AG04450 (cell line): ENCODE measurements around the gene PRAMEF12. TPM values are rescaled to one million over a fixed set of nuclear protein-coding genes. Genes with fewer than 3 reads are reported as not detected.
"Not testable (repeated sequence)": the region's sequence is repeated elsewhere in the genome, so short reads cannot be mapped to it uniquely, and the experiment has no call there.

ENCODE experiments used
- CTCF ChIA-PET: fragments of 300-600, 350-600 bp; formaldehyde crosslinking; extraction: SDS; loops from one replicate; lab custom pipeline; 2022; ENCODE audit warnings: antibody characterized with exemption, inconsistent platforms; lab: Charles Lee
- POLR2A ChIA-PET: fragments of 350-600 bp; formaldehyde crosslinking; extraction: SDS; loops from one replicate; lab custom pipeline; 2021; ENCODE audit warnings: antibody characterized with exemption, inconsistent platforms; lab: Yijun Ruan, JAX
- DNase-seq: peaks from one replicate; pipeline ENCODE4 v3.0.0-alpha.2; 2011; ENCODE audit warnings: low read depth, low spot score
- H3K27ac ChIP-seq: one replicate; pipeline ENCODE4 v1.5.1; 2012; ENCODE audit warnings: low read depth, low read length, control low read depth
- H3K27me3 ChIP-seq: one replicate; pipeline ENCODE4 v1.6.0; 2012; ENCODE audit warnings: low read length; ENCODE audit not compliant: control insufficient read depth, insufficient read depth
- H3K4me3 ChIP-seq: 2 replicates; pipeline ENCODE4 v1.5.1; 2011; ENCODE audit warnings: mild to moderate bottlenecking, low read depth, low read length, control low read depth
- H3K9me3 ChIP-seq: 2 replicates; pipeline ENCODE4 v1.5.1; 2012; ENCODE audit warnings: low read length; ENCODE audit not compliant: control insufficient read depth, insufficient read depth
- polyA plus RNA-seq: library from polyadenylated mRNA; depleted of rRNA; stranded (reverse); fragments of >200 nt; gene quantifications from 2 replicates; pipeline ENCODE4 v1.2.3, GENCODE V29; 2011
- TF ChIP-seq, protein P1 (sequence below): IDR thresholded peaks from 2 replicates; pipeline ENCODE4 v1.5.1; 2011; ENCODE audit warnings: low read depth, low read length, control low read depth, inconsistent platforms

PRAMEF12 gene
- polyA plus RNA-seq, 1 experiment = not detected

DNA sequence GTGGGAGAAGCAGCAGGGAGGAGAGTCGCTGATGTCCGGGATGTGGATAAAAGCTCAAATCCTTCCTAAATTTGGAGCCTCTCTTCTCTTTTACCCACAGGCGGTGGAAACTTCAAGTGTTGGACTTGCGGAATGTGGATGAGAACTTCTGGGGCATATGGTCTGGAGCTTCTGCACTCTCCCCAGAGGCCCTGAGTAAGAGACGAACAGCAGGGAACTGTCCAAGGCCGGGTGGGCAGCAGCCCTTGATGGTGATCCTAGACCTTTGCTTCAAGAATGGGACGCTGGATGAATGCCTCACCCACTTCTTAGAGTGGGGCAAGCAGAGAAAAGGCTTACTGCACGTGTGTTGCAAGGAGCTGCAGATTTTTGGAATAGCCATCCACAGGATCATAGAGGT is 1.9 kb downstream of the PRAMEF12 start:
- no peak for DNase-seq
- Histone ChIP-seq H3K27ac (no peak overlapping the region), H3K4me3 (no peak overlapping the region), H3K9me3 (peaks cover 28% of the 10 kb centered on the region), H3K27me3 (no peaks in the 10 kb centered on the region)
- POLR2A ChIA-PET = no interaction called here
- TF ChIP-seq, protein P1, sequence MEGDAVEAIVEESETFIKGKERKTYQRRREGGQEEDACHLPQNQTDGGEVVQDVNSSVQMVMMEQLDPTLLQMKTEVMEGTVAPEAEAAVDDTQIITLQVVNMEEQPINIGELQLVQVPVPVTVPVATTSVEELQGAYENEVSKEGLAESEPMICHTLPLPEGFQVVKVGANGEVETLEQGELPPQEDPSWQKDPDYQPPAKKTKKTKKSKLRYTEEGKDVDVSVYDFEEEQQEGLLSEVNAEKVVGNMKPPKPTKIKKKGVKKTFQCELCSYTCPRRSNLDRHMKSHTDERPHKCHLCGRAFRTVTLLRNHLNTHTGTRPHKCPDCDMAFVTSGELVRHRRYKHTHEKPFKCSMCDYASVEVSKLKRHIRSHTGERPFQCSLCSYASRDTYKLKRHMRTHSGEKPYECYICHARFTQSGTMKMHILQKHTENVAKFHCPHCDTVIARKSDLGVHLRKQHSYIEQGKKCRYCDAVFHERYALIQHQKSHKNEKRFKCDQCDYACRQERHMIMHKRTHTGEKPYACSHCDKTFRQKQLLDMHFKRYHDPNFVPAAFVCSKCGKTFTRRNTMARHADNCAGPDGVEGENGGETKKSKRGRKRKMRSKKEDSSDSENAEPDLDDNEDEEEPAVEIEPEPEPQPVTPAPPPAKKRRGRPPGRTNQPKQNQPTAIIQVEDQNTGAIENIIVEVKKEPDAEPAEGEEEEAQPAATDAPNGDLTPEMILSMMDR = no peak
- CTCF ChIA-PET = no interaction called here

DNA sequence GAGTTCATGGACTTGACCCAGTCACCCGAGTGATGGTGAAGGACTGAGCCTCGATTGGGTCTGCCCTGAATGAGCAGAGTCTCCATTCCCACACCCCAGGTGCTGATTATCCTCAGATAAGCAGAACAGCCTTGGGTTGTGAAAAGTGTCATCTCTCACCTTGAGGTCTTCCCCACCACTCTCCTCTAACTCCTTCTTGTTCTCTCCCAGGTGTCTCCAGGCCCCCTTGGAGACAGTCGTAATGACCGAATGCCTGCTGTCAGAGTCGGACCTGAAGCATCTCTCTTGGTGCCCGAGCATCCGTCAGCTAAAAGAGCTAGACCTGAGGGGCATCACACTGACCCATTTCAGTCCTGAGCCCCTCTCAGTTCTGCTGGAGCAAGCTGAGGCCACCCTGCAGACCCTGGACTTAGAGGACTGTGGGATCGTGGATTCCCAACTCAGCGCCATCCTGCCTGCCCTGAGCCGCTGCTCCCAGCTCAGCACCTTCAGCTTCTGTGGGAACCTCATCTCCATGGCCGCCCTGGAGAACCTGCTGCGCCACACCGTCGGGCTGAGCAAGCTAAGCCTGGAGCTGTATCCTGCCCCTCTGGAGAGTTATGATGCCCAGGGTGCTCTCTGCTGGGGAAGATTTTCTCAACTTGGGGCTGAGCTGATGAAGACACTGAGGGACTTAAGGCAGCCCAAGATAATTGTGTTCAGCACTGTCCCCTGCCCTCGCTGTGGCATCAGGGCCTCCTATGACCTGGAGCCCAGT is 3.4 kb downstream of the PRAMEF12 start:
- TF ChIP-seq, protein P1 = no peak
- no peak overlapping the region for H3K4me3 ChIP-seq
- POLR2A ChIA-PET = no interaction called here
- no peak for DNase-seq
- no peaks in the 10 kb centered on the region for H3K27me3 ChIP-seq
- peaks cover 25% of the 10 kb centered on the region for H3K9me3 ChIP-seq
- H3K27ac ChIP-seq = no peak overlapping the region
- CTCF ChIA-PET = no interaction called here

DNA sequence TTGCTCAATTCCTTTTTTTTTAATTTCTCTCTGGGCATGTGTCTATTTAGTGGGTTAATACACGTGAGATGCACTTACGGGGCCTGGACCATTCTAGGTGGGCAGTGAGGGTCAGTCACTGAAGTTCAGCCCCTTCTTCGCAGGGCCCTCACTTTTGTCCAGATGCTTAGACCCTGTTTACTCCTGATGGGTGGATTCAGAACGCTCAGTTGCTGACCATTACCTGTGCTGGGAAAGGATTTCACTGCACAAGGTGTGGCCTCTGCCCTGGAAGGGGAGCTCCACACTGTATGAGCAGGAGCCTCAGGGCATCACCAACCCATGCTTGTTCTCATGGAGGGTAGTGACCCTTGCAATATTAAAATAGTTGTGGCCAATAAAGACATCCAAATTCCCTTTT is 4.5 kb downstream of the PRAMEF12 start:
- POLR2A ChIA-PET = no interaction called here
- no peak overlapping the region for H3K4me3 ChIP-seq
- H3K9me3 ChIP-seq = peaks cover 25% of the 10 kb centered on the region
- no peaks in the 10 kb centered on the region for H3K27me3 ChIP-seq
- CTCF ChIA-PET = no interaction called here
- H3K27ac ChIP-seq = no peak overlapping the region
- TF ChIP-seq, protein P1 = no peak
- DNase-seq = no peak

DNA sequence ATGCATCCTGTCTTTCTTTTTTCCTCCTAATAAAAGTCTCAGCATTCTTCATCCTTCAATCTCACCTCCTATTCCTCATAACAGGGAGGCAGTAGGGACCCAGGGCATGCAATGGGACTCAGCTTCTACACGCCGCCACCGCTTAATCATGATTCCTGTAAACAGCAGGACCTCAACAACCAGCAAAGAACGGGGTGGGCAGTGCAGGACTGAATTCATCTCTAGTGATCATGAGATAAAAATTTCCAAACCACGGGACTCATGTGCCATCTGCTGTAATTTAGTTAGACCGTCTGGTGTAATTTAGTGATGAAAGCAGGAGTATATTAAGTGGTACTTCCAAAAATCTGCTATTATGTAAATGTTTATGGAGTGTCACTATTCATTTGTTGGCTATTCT is 5.4 kb downstream of the PRAMEF12 start:
- H3K27me3 ChIP-seq = no peaks in the 10 kb centered on the region
- H3K9me3 ChIP-seq = peaks cover 28% of the 10 kb centered on the region
- TF ChIP-seq, protein P1 = no peak
- no peak overlapping the region for H3K4me3 ChIP-seq
- ChIA-PET CTCF (no interaction called here), POLR2A (no interaction called here)
- no peak for DNase-seq
- no peak overlapping the region for H3K27ac ChIP-seq

DNA sequence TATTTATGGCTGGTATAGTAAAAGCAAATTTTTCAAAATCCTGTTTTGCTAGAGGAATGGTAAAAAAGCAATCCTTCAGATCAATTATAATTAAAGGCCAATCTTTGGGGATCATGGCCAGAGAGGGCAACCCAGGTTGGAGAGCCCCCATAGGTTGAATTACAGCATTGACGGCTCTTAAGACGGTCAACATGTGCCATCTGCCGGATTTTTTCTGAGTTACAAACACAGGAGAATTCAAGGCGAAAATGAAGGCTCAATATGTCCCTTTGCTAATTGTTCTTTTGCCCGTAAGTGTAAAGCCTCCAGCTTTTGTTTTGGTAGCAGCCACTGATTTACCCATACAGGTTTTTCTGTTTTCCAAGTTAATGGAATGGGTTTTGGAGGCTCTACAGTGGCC is 8.0 kb downstream of the PRAMEF12 start:
- H3K4me3 ChIP-seq, POLR2A ChIA-PET, H3K27me3 ChIP-seq, CTCF ChIA-PET, DNase-seq, H3K27ac ChIP-seq: not testable (repeated sequence)
- H3K9me3 ChIP-seq = peaks cover 16% of the 10 kb centered on the region

DNA sequence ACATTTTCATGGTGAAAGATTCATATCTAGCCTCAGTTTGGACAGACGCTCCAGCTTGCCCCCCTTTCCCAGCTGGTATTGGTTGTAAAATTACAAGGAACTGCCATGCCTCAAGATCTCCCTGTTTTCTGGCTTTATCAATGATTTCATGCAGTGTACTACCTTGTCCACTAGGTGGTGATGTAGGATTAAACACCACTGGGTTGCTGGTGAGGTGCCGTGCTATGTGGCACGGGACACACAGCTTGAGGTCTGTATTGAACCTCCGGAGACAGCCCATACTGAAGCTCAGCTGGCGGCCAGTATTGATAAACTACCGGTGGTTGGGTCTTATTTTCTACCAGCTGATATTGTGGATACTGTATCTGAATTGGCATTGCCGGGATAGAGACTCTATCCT is 10.2 kb downstream of the PRAMEF12 start:
- CTCF ChIA-PET, DNase-seq, H3K9me3 ChIP-seq, H3K27ac ChIP-seq, POLR2A ChIA-PET, H3K4me3 ChIP-seq, H3K27me3 ChIP-seq: not testable (repeated sequence)

DNA sequence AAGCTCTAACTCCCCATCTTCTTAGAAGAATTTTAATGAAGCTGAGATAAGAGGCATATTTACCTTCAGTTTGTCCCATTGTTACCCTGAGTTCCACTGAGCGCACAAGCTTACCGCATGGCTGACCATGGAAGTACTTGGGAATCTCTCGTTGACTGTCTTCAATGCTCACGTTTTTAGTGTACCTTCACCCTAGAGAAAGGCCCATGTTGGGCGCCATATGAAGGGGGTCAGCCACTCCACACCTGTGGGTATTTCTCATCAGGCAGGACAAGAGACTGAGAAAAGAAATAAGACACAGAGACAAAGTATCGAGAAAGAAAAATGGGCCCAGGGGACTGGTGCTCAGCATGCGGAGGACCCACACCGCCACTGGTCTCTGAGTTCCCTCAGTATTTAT is 11.2 kb downstream of the PRAMEF12 start:
- H3K27ac ChIP-seq, H3K4me3 ChIP-seq, CTCF ChIA-PET, H3K27me3 ChIP-seq, POLR2A ChIA-PET, DNase-seq, H3K9me3 ChIP-seq: not testable (repeated sequence)

DNA sequence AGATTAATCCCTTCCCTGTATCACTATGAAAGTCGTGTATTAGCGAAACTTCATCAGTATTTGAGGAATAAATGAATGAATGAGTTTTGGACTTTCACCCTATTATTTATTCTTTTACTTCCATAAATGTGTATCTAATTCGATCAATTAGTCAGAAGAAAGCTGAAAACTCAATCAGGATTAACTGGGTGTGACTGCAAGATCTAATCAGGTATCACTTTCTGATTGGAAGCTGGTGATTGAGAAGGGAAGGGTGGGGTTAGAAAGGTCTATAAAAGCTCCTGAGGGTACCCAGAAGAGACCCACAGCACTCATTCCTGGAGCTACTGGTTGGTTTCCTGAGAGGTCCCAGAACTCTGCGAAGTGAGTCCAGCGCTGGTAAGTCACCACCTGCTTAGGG is 17.6 kb downstream of the PRAMEF12 start, which contains the start of gene PRAMEF1:
Gene PRAMEF1 (plus strand): TSS at position 301 of the 400 bp plus-strand sequence. CDS start 1,831 bp downstream, outside the sequence.
- DNase-seq, H3K27me3 ChIP-seq, H3K4me3 ChIP-seq, CTCF ChIA-PET, H3K9me3 ChIP-seq, H3K27ac ChIP-seq, POLR2A ChIA-PET: not testable (repeated sequence)
